Dermis microvascular lymphatic vessel endothelial cell (primary cell): Measurements from ENCODE around the gene USP43. TPM values are rescaled to one million over a fixed set of nuclear protein-coding genes. Genes with fewer than 3 reads are reported as not detected.
"Not testable (repeated sequence)": the region's sequence is repeated elsewhere in the genome, so short reads cannot be mapped to it uniquely, and the experiment has no call there.

Source experiments
- DNase-seq, 2 donors: peaks; one replicate each; pipeline versions ENCODE4 v3.0.0 to v3.0.0-alpha.2; 2010; ENCODE audit warnings: low read depth in 2 of 2
- total RNA-seq: library from RNA; depleted of rRNA; stranded (reverse); fragments of >200 nt; gene quantifications from 2 replicates; pipeline ENCODE4 v1.2.1, GENCODE V29; 2014

The USP43 gene
- total RNA-seq, 1 donor from 2014 or later = 0.13 TPM

- no peak for DNase-seq
Observed at GRCh38 chr17:9658593-9659211, 13.4 kb downstream of the USP43 start.

- DNase-seq = no peak
Observed at GRCh38 chr17:9661027-9661426, 15.7 kb downstream of the USP43 start.

GRCh38 chr17:9663511-9663910 lies 18.2 kb downstream of the USP43 start:
- DNase-seq = not testable (repeated sequence)

GRCh38 chr17:9666461-9667050 lies 21.2 kb downstream of the USP43 start:
- no peak for DNase-seq

- DNase-seq = no peak
Observed at GRCh38 chr17:9668517-9668916, 23.2 kb downstream of the USP43 start.

GRCh38 chr17:9669551-9670008 lies 24.3 kb downstream of the USP43 start:
- DNase-seq = no peak

- DNase-seq = no peak
Observed at GRCh38 chr17:9670596-9670995, 25.3 kb downstream of the USP43 start.

GRCh38 chr17:9671559-9671958 lies 26.2 kb downstream of the USP43 start:
- DNase-seq = no peak

- DNase-seq = no peak
Observed at GRCh38 chr17:9672266-9672665, 26.9 kb downstream of the USP43 start.

- no peak for DNase-seq
Observed at GRCh38 chr17:9672691-9673090, 27.4 kb downstream of the USP43 start.

GRCh38 chr17:9676084-9676483 lies 30.8 kb downstream of the USP43 start:
- DNase-seq = no peak

- no peak for DNase-seq
Observed at GRCh38 chr17:9676820-9677310, 31.5 kb downstream of the USP43 start.

- DNase-seq = no peak
Observed at GRCh38 chr17:9677411-9677810, 32.1 kb downstream of the USP43 start.

GRCh38 chr17:9677896-9678295 lies 32.6 kb downstream of the USP43 start:
- no peak for DNase-seq

- no peak for DNase-seq
Observed at GRCh38 chr17:9684955-9685621, 39.8 kb downstream of the USP43 start.

GRCh38 chr17:9693755-9694154 lies 48.4 kb downstream of the USP43 start:
- DNase-seq = no peak

- DNase-seq = no peak
Observed at GRCh38 chr17:9696279-9697044, 51.1 kb downstream of the USP43 start.

GRCh38 chr17:9700136-9700535 lies 54.8 kb downstream of the USP43 start:
- DNase-seq = no peak

GRCh38 chr17:9700754-9701476 lies 55.6 kb downstream of the USP43 start:
- DNase-seq = no peak

GRCh38 chr17:9702482-9702881 lies 57.2 kb downstream of the USP43 start:
- no peak for DNase-seq
